ENCODE measurements around the gene PCGF3. TPM values are rescaled to one million over a fixed set of nuclear protein-coding genes. Genes with fewer than 3 reads are reported as not detected.

Gene PCGF3
- polyA plus RNA-seq, 1 experiment = 37.2 TPM

DNA sequence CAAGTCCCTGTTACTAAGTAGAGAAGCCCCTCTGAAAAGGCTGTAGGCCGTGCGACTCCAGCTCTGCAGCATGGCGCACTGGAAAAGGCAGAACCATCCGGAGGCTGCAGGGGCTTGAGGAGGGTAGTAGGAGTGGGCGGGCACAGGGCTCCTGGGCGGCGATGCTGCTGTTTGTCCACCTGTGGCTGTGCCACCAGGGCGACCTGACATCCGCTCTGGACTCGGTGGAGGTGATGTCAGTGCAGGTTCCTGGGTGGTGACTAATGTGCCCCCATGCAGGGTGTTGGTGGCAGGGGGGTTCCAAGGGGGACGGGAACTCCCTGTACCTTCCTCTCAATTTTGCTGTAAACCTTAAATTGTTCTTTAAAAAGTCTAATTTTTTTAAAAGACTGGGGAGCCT lies 58.3 kb downstream of the PCGF3 start:
- CTCF ChIA-PET = no interaction called here
- H3K27ac ChIP-seq (ENCODE audit: low read depth, low read length) = no peak overlapping the region
- no peaks in the 10 kb centered on the region for H3K27me3 ChIP-seq (ENCODE audit: control insufficient read depth, insufficient read depth, low read length)
- TF ChIP-seq, protein P1, sequence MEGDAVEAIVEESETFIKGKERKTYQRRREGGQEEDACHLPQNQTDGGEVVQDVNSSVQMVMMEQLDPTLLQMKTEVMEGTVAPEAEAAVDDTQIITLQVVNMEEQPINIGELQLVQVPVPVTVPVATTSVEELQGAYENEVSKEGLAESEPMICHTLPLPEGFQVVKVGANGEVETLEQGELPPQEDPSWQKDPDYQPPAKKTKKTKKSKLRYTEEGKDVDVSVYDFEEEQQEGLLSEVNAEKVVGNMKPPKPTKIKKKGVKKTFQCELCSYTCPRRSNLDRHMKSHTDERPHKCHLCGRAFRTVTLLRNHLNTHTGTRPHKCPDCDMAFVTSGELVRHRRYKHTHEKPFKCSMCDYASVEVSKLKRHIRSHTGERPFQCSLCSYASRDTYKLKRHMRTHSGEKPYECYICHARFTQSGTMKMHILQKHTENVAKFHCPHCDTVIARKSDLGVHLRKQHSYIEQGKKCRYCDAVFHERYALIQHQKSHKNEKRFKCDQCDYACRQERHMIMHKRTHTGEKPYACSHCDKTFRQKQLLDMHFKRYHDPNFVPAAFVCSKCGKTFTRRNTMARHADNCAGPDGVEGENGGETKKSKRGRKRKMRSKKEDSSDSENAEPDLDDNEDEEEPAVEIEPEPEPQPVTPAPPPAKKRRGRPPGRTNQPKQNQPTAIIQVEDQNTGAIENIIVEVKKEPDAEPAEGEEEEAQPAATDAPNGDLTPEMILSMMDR (IDR thresholded peaks at IDR 0.05; ENCODE audit: low read depth, low read length) = no peak
- no peak overlapping the region for H3K4me3 ChIP-seq (ENCODE audit: low read depth, low read length)
- DNase-seq (ENCODE audit: low read depth, low spot score) = no peak
- peaks cover 17% of the 10 kb centered on the region; the same call in 1 of the 2 replicates for H3K9me3 ChIP-seq (ENCODE audit: control insufficient read depth, insufficient read depth, low read length)
- POLR2A ChIA-PET = no interaction called here

DNA sequence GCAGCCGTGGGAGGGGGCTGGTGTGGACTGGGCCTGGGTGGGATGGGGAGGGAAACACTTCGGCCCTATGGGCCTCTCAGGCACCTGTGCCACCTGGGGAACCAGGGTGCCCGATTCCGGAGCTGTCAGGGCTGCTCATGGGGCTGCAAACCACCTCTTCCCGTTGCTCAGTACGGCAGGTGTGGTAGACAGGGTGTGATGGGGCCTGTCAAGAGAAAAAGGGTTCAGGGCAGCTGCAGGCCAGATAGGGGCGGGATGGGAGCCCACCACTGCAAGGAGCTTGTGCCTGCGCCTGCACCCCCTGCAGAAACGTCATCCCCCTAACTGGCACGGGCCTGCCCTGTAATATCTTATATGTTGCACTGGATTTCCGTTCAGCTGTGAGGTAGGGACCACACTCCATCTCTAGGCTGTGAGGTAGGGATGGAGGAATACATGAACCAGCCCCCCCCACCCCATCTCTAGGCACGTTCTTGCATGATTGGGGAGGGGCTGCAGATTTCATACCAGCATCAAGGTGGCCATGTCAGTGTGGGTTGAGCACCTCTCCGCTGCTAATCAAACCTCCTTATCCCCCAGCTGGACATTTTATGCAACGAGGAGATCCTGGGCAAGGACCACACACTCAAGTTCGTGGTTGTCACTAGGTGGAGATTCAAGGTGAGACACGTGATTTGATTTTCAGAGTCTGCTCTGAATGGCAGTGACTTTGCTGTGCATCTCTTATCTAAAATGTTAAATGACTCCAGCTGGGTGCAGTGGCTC lies 59.0 kb downstream of the PCGF3 start:
- ChIA-PET CTCF (interaction anchor here (1.0 to 1.4 kb wide), 2 partner anchors 22 to 23 kb away, joined by 4 to 5 read pairs; no protein-coding TSS in a partner anchor), POLR2A (interaction anchor here (1.1 kb wide), 1 partner anchor 17 kb away, joined by 9 read pairs; no protein-coding TSS in a partner anchor)
- TF ChIP-seq, protein P1 (IDR thresholded peaks at IDR 0.05; ENCODE audit: low read depth, low read length) = no peak
- no peak for DNase-seq (ENCODE audit: low read depth, low spot score)
- Histone ChIP-seq H3K4me3 (ENCODE audit: low read depth, low read length) (no peak overlapping the region), H3K9me3 (ENCODE audit: control insufficient read depth, insufficient read depth, low read length) (peaks cover 19% of the 10 kb centered on the region; the same call in 1 of the 2 replicates), H3K27ac (ENCODE audit: low read depth, low read length) (no peak overlapping the region), H3K27me3 (ENCODE audit: control insufficient read depth, insufficient read depth, low read length) (no peaks in the 10 kb centered on the region)

DNA sequence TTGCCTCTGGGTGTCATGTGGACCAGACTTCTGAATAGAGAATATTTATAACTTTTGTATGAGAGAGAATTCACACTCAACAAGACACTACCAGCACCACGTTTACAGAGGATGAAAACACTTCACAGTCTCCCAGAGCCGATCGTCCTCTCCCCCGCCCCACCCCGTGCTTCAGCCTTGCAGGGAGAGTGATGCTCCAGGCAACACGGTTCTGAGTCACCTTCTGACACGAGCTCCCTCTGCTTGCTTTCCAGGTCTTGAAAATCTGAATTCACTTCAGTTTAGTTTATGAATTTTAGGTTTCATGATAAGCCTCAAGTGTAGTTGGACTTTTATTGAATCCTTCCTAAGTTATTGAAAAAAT lies 60.5 kb downstream of the PCGF3 start:
- Histone ChIP-seq H3K27me3 (ENCODE audit: control insufficient read depth, insufficient read depth, low read length) (no peaks in the 10 kb centered on the region), H3K27ac (ENCODE audit: low read depth, low read length) (no peak overlapping the region), H3K9me3 (ENCODE audit: control insufficient read depth, insufficient read depth, low read length) (peaks cover 11% of the 10 kb centered on the region; the same call in 1 of the 2 replicates), H3K4me3 (ENCODE audit: low read depth, low read length) (no peak overlapping the region)
- no peak for DNase-seq (ENCODE audit: low read depth, low spot score)
- CTCF ChIA-PET = interaction anchor here (1.4 to 1.5 kb wide), 2 partner anchors 24 to 25 kb away, joined by 3 to 5 read pairs; no protein-coding TSS in a partner anchor
- TF ChIP-seq, protein P1 (IDR thresholded peaks at IDR 0.05; ENCODE audit: low read depth, low read length) = no peak
- POLR2A ChIA-PET = interaction anchor here (0.6 to 0.8 kb wide), 2 partner anchors 24 to 79 kb away, joined by 3 read pairs; no protein-coding TSS in a partner anchor

DNA sequence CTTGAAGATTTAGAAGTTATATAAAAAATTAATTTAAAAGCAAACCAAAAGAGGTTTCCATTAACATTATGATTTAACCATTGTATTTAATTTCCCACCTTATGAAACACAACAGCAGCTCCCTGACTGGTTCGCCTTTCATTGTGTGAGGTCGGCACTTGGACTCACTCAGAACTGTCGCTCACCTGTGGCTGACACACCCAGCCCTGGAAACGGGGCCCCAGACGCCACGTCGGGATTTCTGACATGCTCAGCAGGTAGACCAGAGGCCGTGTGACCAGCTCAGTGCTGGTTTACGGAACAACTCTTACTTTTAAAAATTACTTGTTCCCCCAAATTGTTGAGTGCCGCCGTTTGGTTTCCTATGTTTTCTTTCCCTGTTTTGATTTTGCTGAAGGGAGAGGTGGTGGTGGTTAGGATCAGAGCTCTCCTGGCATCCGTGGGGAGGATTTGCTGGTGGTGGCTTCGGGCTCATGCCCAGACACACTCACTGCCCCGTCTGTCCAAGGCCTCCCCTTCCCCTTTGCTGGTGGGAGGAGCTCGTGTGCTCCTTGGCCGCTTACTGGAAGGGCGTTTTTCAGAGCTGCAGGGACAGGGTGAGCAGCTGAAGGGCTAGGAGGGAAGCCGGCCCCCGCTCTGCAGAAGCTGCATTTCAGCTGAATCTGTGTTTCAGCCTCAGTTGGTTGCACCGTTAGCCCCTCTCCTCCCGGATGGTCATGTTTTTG lies 61.1 kb downstream of the PCGF3 start:
- ChIA-PET POLR2A (interaction anchor here (0.6 to 0.8 kb wide), 2 partner anchors 80 kb away, joined by 3 read pairs; no protein-coding TSS in a partner anchor), CTCF (interaction anchor here (1.5 kb wide), 1 partner anchor 26 kb away, joined by 3 read pairs; no protein-coding TSS in a partner anchor)
- Histone ChIP-seq H3K4me3 (ENCODE audit: low read depth, low read length) (no peak overlapping the region), H3K9me3 (ENCODE audit: control insufficient read depth, insufficient read depth, low read length) (peaks cover 8% of the 10 kb centered on the region; the same call in 1 of the 2 replicates), H3K27ac (ENCODE audit: low read depth, low read length) (no peak overlapping the region), H3K27me3 (ENCODE audit: control insufficient read depth, insufficient read depth, low read length) (no peaks in the 10 kb centered on the region)
- no peak for DNase-seq (ENCODE audit: low read depth, low spot score)
- TF ChIP-seq, protein P1 (IDR thresholded peaks at IDR 0.05; ENCODE audit: low read depth, low read length) = no peak

Data from AG04450 (cell line).